GM12878 (cell line): ENCODE measurements around the gene TKTL1. TPM values are rescaled to one million over a fixed set of nuclear protein-coding genes. Genes with fewer than 3 reads are reported as not detected.

Experiments
- BACH1 ChIP-seq: fragments of 450-650 bp; IDR thresholded peaks from 2 replicates; pipeline ENCODE4 v1.6.1; 2017; ENCODE audit warnings: mild to moderate bottlenecking, borderline replicate concordance
- CBX5 ChIP-seq: sonication (generic); IDR thresholded peaks from 2 replicates; pipeline ENCODE4 v1.6.1; 2016; ENCODE audit warnings: low read depth, moderate library complexity, mild to moderate bottlenecking, inconsistent platforms
- CHD2 ChIP-seq: IDR thresholded peaks from 2 replicates; pipeline ENCODE4 v1.6.1; 2011; ENCODE audit warnings: low read depth, low read length, improper control_type of control experiment, borderline replicate concordance
- CHD4 ChIP-seq: fragments of 200-600 bp; sonication (generic); IDR thresholded peaks from 2 replicates; pipeline ENCODE4 v1.6.1; 2016; ENCODE audit warnings: mild to moderate bottlenecking
- CUX1 ChIP-seq: IDR thresholded peaks from 2 replicates; pipeline ENCODE4 v1.6.1; 2012; ENCODE audit warnings: improper control_type of control experiment, low read depth, low read length; ENCODE audit not compliant: insufficient replicate concordance
- EP300 ChIP-seq, 2 experiments: fragments of 150-350 bp in 1 of 2; IDR thresholded peaks; 2 replicates each; pipeline ENCODE4 v1.6.1; 2011 to 2012; ENCODE audit warnings: low read depth in 2 of 2, low read length in 2 of 2, borderline replicate concordance in 1 of 2, improper control_type of control experiment in 1 of 2, inconsistent platforms in 1 of 2; ENCODE audit not compliant: control insufficient read depth in 1 of 2
- FOXM1 ChIP-seq: IDR thresholded peaks from 2 replicates; pipeline ENCODE4 v1.6.1; 2012; ENCODE audit warnings: low read depth, mild to moderate bottlenecking, inconsistent platforms, low read length, moderate library complexity
- IRF4 ChIP-seq: IDR thresholded peaks from 2 replicates; pipeline ENCODE4 v1.6.1; 2011; ENCODE audit warnings: low read depth, low read length
- IRF5 ChIP-seq: fragments of 450-650 bp; IDR thresholded peaks from 2 replicates; pipeline ENCODE4 v1.6.1; 2017; ENCODE audit warnings: borderline replicate concordance
- NFXL1 ChIP-seq: fragments of 450-650 bp; IDR thresholded peaks from 2 replicates; pipeline ENCODE4 v1.6.1; 2017; ENCODE audit warnings: antibody characterized with exemption, mild to moderate bottlenecking, borderline replicate concordance
- POLR2A ChIP-seq: IDR thresholded peaks from 2 replicates; pipeline ENCODE4 v1.6.1; 2011; ENCODE audit warnings: low read depth, mild to moderate bottlenecking, low read length
- RELA ChIP-seq: fragments of 450-650 bp; IDR thresholded peaks from 2 replicates; pipeline ENCODE4 v1.8.0; 2014; ENCODE audit warnings: borderline replicate concordance; ENCODE audit not compliant: partially characterized antibody
- SKIL ChIP-seq: fragments of 450-650 bp; IDR thresholded peaks from 2 replicates; pipeline ENCODE4 v1.6.1; 2017; ENCODE audit warnings: mild to moderate bottlenecking, low read depth, inconsistent platforms; ENCODE audit not compliant: poor library complexity, severe bottlenecking
- SPI1 ChIP-seq: IDR thresholded peaks from 2 replicates; pipeline ENCODE4 v1.6.1; 2011; ENCODE audit warnings: low read depth, mild to moderate bottlenecking, low read length, moderate library complexity, borderline replicate concordance; ENCODE audit not compliant: insufficient read depth
- TCF7 ChIP-seq: IDR thresholded peaks from 2 replicates; pipeline ENCODE4 v1.6.1; 2014; ENCODE audit warnings: antibody characterized with exemption, borderline replicate concordance
- ZBTB11 ChIP-seq: fragments of 450-650 bp; formaldehyde crosslinking; IDR thresholded peaks from 2 replicates; pipeline ENCODE4 v1.5.0; 2022; ENCODE audit warnings: mild to moderate bottlenecking, missing genetic modification characterization
- ZNF622 ChIP-seq: fragments of 450-650 bp; IDR thresholded peaks from 2 replicates; pipeline ENCODE4 v1.6.1; 2017; ENCODE audit warnings: mild to moderate bottlenecking, inconsistent platforms
- ZSCAN29 ChIP-seq: fragments of 450-650 bp; IDR thresholded peaks from 2 replicates; pipeline ENCODE4 v1.6.1; 2017; ENCODE audit warnings: mild to moderate bottlenecking, moderate library complexity
- ZZZ3 ChIP-seq: IDR thresholded peaks from 2 replicates; pipeline ENCODE4 v1.6.1; 2011; ENCODE audit warnings: low read depth; ENCODE audit not compliant: control insufficient read depth, insufficient read length
- polyA plus RNA-seq, 11 experiments: library from polyadenylated mRNA; depleted of rRNA in 4 of 11; unstranded in 6 of 11; stranded (reverse) in 5 of 11; fragments of >200 nt; fragmentation: Nextera tagmentation in 4 of 11; fragmentation: Illumina TruSeq in 1 of 11; extraction: Ambion mirVana in 4 of 11; extraction: Trizol in 1 of 11; gene quantifications; 1 replicate in 1 of 11; 2 replicates in 10 of 11; pipeline versions ENCODE4 v1.2.1 to v1.2.3, GENCODE V29; 2011 to 2016; ENCODE audit warnings: inconsistent platforms in 2 of 11, missing spikeins in 2 of 11, low read depth in 1 of 11
- total RNA-seq, 4 experiments: library from RNA; depleted of rRNA in 3 of 4; stranded (reverse); fragments of >200 nt in 3 of 4; fragmentation: Illumina TruSeq in 1 of 4; extraction: Trizol in 1 of 4; gene quantifications; 2 replicates each; pipeline versions ENCODE4 v1.2.1 to v1.2.3, GENCODE V29; 2013 to 2021

The TKTL1 gene
- total and polyA plus RNA-seq, 10 of the 15 experiments (the other 5 are each of a cell fraction or from before 2014, with no cell fraction given) = 0.01 to 0.07 TPM; not detected in 8

GRCh38 chrX:154333837-154334271 is 38.3 kb downstream of the TKTL1 start (continued):
- TF ChIP-seq ZZZ3 (no peak), CHD4 (no peak), ZSCAN29 (no peak), IRF5 (no peak), CUX1 (no peak), RELA (no peak), POLR2A (no peak), NFXL1 (no peak), TCF7 (no peak), SPI1 (peak; percentile 95), EP300 (IDR thresholded peaks at IDR 0.05; ENCODE audit: borderline replicate concordance in 1 of 2, control insufficient read depth in 1 of 2, low read depth in 2 of 2, low read length in 2 of 2) (0 out of 4 replicates have a peak, but pooled peaks of 1 of the 2 experiments have one; percentile 33), FOXM1 (no peak), CBX5 (no peak), ZBTB11 (CRISPR knock-in tag) (no peak), ZNF622 (no peak), IRF4 (peak; percentile 76), BACH1 (no peak), SKIL (no peak), CHD2 (peak; percentile 17; the same call in 1 of the 2 replicates)
